ENCODE measurements around the gene FBN3.

FBN3 gene

DNA sequence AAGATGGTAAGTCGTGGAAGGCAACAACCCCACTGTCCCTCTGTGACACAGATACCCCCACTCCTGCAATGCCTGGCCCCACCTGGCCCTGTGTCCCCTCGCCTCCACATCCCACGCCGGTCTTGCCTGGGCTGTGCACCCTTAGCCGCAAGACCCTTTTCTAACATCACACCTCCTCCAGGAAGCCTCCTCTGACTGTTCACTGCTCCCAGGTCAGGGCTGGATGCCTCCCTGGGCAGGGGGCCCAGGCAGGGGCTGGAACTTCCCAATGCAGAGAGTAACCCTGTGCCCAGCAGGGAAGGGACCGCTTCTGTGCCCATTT is 1.3 kb downstream of the FBN3 start:
- no peak for DNase-seq

DNA sequence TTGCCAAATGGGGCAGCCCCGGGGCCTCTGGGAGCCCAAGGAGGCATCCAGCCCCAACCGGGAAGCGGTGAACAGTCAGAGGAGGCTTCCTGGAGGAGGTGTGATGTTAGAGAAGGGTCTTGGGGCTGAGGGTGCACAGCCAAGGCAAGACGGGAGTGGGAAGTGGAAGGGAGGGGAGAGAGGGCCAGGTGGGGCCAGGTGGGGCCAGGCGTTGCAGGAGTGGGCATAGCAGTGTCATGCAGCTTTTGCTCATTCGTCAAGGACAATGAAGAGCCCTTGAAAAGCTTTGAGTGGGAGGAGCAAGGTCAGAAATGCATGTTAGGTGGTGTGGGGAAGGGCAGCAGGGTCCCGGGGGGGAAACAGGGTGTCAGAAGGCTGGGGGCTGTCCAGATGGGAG is 1.8 kb downstream of the FBN3 start:
- no peak for DNase-seq

DNA sequence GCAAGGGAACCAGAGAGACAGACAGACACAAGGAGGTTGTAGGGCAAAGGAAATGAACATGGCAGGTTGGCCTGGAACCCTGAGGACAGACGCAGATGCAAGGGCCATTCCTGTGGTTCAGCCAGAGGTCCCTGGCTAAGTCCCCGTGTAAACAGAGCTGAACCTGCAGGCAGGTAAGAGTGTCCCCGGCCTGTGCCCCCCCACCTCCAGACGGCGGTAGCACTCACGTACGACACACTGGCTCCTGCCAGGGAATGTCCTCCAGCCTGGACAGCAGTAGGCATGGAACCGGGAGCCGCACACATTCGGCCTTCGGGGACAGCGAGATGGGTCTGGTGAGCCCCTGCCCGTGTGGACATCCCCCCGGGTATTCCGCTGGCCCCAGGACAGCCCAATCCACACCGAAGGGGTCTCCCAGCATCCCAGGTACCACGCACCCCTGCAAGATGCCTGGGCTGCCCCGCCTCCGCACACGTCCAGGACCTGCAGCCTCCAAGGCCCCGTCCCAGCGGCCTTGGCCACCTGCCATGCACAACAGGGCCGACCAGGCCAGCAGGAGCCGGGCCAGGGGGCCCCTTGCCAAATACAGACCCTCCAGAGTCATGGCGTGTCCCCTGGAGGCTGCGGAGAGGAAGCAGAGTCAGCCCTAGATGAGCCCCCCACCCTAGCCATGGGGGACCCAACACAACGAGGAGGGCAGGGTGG is 2.4 kb downstream of the FBN3 start:
- no peak for DNase-seq

DNA sequence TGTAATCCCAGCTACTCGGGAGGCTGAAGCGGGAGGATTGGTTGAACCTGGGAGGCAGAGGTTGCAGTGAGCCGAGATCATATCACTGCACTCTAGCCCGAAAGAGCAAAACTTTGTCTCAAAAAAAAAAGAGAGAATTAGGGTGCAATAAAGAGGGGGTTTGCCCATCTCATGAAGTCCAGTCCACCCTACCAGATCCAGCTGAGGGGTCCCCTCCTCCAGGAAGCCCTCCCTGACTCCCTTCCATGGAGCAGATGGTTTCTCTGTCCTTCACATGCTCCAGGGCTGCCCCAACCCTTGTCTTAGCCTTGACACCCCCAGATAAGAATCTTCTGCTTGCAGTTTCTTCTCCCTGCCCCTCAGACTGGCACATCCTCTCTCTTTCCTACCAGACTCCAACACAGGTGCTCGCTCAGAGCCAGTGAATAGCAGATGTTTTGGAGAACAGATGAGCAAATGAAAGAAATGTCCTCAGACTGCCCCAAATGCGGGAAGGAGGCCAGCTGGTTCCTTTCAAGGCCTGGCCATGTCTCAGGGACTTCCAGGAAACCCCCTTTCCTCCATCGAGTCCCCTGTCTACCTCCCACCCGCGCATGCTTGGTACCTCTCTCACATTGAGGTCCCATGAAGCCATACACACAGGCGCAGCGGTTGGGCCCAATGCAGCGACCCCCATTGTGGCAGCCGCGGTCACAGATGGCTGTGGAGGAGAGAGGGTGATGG is 5.0 kb downstream of the FBN3 start:
- DNase-seq = no peak

DNA sequence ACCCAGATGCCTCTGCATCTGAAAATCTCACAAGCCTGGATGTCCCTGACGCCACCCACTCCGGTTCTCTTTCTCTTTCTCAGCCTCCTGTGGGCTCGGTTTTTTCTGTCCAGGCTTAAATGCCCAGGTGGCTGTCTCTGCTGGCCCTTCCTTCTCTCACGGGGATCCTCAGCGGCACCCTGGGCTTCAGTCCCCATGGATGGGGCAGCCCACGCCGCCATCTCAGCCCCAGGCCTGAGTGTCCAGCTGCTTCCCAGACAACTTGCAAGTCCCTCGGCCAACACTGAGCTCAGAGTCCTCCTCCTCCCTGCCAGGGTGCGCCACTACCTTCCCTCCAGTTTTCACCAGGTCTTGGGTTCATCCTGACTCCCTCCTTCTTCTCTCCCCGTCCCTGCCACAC is 6.4 kb downstream of the FBN3 start:
- DNase-seq = no peak

DNA sequence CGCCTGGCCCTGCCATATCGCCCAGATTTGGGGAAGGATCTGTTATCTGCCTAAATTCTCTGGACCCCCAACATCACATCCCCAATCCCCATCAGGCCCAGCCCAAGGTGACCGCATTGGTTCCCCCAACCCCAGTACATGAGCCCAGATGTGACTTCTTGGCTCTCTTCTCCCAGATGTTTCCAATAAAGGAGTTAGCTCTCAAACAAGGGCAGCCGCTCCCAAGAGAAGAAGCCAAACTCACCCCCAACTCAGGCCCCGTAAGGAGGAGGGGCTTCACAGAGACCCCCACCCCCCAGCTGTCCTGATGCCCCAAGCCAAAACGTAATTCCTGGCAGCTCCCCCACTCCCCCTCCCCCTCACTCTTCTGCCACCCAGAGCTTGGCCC is 6.9 kb downstream of the FBN3 start:
- DNase-seq = no peak

DNA sequence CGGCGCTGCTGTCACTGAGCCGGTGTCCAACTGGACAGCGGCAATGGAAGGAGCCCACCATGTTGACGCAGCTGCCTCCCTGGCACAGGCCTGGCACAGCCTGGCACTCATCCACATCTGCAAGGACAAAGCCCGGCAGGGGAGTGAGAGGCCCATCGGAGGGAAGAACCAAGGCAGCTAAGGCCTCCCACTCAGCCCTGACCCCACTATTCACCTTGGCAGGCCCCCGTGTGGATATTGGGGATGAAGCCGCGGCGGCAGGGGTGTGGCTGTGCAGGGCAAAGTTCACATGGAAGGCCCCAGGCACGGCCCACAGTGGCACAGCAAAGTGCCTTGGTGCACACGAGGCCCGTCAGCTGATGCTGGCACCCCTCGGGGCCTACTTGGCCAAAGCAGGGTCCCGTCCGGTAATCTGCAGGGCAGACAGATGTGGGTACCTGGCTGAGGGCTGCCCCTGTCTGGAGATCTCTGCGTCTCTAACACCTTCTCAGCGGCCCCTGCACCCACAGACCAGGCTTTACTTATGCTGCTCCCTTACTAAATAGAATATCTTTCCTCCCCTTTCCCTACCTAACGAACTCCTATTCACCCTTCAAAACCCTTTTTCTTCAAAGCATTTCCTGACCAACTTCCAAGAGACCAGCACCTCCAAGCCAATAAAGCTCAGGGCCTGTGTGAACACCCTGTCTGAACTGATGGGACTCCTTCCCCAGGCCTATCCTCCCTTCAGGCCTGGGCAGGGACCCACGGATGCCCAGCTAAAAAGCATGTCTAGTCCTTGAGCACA is 7.5 kb downstream of the FBN3 start:
- no peak for DNase-seq

DNA sequence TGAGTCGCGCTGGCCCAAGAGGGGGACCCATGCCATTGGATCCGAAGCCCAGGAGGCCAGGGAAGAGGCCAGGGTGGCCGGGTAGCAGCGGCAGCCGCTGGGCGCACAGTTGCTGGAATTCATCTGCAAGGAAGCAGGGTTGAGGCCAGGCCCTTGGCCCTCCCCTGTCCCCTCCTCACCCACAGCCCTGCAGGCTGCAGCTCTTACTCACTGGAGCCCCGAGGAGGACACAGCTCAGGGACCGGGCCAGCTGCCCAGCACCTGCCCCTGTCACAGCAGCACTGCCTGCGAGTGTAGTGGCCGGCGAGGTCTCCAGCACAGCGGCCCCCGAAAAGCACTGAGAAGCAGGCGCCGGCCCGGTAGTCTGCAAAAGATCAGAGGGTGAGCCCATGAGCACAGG is 11.2 kb downstream of the FBN3 start:
- no peak for DNase-seq

DNA sequence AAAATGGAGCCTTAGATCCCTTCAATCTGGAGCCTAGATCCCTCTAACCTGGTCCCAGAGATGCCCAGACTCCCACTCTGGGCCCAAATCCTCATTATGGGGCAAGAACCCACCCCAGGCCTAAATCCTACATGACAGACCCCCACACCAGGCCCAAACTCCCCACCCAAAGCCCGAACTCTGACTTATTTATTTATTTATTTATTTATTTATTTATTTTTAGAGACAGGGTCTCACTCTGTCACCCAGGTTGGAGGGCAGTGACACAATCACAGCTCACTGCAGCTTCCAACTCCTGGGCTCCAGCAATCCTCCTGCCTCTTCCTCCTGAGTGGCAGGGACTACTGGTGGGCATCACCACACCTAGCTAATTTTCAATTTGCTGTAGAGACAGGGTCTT is 12.0 kb downstream of the FBN3 start:
- no peak for DNase-seq

DNA sequence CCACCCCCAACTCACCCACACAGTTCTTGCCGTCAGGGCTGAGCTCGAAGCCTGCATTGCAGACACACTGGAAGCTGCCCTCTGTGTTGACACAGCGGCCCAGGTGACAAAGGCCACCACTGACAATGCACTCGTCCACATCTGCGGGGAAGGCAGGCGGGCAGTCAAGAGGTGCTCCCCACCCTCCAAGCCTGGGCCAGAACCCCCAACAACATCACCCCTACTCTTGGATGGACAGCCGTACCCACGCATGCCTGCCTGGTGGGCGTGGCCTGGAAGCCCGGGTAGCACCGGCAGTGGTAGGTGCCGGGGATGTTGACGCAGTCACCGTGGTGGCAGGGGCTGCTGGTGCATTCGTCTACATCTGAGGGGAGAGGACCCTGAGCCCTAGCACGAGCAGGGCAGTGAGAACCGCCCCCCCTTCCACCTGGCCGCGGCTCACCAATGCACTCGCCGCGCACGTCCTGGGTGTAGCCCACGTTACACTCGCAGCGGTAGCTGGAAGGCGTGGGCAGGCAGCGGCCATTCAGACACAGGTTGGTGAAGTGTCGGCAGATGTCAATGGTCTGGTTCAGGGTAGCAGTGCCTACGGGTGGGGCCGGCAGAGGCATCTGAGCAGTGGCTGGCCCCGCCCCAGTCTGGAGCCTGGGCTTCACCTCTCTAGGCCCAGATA is 13.3 kb downstream of the FBN3 start:
- DNase-seq = no peak

DNA sequence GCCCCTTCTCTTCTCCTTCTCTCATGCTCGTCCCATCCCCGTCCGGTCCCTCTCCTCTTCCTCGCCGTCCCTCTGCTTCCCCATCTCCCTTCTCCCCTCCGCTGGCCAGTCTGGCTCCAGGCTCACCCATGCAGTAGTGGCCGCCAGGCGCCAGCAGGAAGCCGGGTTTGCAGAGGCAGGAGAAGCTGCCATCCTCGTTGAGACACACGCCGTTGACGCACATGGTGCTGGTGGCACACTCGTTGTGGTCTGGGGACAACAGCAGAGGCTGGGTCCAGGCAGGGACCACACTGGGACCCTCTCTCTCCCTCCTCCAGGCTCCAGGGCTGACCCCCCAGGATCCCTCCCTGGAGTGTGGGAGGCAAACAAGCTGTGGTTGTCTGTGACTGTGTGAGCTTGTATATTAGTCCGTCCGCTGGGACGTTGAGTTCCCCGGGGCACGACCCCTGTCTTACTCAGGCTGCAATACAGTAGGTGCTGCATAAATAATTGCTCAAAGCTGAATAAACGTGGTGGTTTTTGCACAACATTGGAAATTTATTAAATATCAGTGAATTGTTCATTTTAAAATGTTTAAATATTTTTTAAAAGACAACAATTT is 16.4 kb downstream of the FBN3 start:
- no peak for DNase-seq

DNA sequence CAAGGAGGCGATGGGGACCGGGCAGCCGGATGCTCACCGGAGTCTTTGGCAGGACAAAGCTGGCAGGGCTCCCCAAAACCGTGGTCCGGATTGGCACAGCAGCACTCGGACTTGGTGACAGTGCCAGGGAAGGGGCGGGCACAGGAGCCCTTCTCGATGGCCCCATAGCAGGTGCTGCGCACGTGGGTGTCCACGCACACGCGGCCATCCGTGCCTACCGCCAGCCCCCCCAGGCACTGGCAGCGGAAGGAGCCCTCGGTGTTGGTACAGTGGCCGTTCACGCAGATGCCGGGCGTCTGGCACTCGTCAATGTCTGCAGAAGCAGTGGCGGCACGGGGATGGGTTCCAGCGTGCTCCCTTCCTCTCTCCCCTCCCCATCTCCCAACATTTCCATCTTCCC is 17.9 kb downstream of the FBN3 start:
- no peak for DNase-seq

DNA sequence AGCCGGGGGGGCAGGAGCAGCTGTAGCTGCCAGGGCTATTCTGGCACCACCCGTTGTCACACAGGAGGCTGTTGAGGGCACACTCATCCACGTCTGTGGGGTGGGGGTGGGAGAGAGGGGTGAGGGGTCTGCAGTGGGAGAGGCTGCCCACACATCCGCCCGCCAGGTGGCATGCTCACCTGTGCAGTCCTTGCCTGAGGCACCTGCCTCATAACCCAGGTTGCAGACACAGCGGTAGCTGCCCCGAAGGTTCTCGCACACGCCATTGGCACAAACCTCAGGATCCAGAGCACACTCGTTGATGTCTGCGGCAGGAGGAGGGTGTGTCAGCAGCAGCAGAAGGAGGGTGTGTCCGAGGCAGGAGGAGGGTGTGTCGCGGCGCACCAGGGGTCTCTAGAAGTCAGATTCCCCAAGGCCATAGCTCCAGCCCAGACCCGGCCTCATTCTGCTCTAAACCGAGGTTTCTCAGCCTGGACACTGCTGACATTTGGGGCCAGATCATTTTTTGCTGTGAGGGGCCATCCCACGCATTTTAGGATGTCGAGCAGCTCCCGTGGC is 20.3 kb downstream of the FBN3 start:
- no peak for DNase-seq

DNA sequence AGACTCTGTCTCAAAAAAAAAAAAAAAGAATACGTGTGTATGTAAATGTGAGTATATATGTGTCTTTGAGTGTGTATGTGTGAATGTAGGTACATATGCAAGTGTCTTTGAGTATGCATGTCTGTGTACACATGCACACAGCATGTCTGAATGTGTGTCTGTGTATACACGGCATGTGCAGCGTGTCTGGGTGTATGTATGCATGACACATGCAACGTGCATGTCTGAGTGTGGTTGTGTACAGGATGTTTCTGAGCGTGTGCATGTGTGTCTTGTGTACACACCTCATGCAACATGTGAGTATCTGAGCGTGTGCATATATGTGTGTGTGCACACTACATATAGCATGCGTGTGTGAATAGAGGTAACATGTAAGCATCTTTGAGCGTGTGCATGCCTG is 20.8 kb downstream of the FBN3 start:
- no peak for DNase-seq

DNA sequence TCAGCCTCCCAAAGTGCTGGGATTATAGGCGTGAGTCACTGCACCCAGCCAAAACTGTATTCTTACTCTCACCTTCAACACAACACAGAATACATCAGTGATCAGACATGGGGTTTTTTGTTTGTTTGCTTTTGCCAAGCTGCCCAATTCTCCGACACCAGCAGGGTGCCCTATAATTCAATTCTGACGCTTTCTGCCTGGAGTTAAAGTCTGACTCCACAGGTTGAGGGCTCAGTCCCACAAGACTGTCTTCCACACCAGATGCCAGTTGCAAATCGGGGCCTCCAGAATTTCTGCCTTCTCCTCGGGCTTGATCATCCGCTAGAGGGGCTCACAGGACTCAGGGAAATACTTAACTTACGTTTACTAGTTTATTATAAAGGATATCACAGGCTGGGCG is 22.1 kb downstream of the FBN3 start:
- no peak for DNase-seq

DNA sequence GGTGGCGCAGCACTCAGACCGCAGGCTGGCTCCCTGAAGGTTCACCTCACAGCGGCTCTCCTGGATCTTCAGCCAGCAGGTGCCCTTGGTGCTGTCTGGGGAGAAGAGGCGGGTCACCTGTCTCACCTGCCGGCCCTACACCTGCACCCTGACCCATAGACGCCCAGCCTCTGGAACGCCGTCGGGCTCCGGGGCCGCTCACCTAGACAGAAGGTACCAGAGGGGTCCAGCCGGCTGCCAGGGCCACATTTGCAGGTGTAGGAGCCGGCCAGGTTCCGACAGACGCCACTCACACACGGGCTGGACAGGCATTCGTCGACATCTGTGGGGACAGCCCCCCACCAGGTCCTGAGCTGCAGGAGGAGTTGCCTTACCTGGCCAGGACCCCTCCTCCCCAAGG is 22.9 kb downstream of the FBN3 start:
- DNase-seq = no peak

DNA sequence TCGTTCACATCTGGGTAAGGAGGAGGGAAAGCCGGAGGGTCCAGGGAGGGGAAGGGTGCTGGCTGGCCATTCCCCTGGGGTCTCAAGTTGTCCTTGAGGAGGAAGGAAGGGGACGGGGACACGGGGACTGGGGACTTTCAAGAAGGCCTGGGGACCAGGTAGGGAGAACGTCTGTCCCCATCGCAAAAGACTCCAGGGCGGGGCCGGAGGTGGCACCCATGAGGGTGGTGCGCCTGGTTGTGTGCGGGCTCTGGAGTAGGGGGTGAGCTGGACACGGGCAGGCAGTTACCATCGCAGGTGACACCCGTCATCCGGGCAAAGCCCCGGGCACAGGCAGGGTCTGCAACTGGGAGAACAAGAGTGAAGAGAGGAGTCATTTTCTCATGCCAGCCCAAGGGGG is 23.4 kb downstream of the FBN3 start:
- DNase-seq = no peak

DNA sequence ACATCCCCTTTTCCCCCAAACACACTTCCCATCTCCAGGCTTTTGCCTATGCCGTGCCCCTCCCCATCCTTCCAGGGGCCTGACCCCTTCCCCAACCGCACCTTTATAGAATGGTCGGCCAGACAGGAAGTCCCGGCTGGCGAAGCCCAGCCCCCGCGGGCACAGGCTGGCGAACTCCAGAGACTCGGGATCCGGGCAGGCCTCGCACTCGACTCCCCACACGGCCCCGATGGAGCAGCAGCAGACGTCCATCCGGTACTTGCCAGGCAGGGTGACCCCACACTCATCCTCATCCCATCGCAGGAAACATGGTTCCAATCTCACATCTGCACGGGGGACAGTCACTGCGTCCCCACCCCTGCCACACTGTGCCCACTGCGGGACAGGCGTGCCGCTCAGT is 25.7 kb downstream of the FBN3 start:
- DNase-seq = no peak

DNA sequence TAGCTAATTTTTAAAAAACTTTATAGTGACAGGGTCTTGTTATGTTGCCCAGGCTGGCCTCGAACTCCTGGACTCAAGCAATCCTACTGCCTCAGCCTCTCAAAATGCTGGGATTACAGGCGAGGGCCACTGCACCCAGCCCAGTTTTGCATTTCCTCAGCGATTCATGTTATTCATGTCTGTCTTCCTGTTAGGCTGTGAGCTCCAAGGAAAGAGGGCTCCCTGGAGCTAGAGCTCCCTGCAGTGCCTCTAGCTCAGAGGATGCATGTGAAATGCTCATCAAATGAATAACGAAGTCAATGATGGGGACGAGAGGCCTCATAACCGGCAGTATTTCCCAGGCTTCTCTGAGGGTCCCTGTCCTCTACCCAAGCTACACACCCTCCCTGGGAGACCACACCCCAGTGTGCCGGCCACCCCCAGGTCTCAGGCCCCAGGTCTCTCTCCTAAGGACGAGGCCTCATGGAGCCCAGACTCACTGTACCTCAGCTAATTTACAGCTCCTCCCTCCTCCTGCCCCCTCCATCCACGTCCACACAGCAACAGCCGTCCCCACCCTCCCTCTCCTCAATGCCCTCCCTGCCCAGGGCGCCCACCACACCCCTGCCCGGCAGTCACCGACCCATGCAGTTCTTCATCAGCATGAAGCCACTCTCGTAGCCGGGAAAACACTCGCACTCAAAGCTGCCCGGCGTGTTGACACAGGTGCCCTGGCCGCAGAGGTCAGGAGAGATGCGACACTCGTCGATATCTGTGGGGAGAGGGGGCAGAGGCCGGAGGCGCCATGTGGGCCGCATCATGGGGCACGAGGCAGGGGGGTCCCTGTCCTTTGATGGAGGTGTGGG is 28.5 kb downstream of the FBN3 start:
- no peak for DNase-seq

DNA sequence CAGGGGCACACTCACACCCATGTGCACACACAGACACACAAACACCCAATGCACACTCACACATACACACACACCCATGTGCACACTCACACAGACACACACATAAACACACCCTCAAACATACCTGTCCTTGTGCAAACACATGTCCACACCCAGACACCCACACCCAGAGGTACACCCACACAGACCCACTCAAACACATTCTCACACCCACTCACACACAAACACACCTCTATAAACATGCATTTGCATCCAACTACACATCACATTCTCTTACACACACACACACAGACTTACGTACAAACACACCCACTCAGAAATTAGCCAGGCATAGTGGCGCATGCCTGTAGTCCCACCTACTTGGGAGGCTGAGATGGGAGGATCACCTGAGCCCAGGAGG is 31.4 kb downstream of the FBN3 start:
- DNase-seq = no peak

DNA sequence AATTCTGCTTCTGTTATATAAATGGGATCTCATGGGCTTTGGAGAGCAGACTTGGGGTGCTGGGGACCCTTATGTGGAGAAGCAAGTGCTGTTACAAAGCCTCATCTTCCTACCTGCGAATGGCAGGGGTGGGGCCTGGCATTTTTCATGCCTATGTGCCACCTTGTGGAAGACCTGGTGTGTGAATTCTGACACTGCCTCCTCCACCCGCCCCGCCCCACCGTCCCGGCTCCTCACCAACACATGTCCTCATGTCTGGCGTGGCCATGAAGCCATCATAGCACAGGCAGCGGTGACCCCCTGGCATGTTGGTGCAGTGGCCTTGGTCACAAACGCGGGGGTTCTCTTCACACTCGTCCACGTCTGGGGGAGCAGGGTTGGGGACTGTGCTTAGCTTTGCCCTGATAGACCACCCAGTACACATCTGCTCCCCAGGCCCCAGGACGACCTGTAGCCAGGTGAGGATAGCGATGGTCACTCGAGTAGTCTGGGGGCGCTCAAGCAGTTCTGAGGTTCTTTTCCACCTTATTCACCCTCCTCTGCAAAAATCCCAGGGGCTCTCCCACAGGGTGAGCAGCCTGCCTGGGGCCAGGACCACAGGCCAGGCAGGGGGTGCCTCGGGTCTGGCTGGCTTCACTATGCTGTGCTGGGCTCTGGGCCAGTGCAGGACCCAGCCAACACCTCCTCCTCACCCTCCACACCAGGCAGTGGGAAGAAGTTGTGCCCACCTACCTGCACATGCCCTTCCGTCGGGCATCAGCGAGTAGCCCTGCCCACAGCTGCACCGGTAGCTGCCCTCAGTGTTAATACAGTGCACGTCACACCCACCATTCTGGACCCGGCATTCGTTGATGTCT is 32.7 kb downstream of the FBN3 start:
- DNase-seq = no peak

Measured in T-helper 1 cell (primary cell).